GM12878 (cell line): ENCODE results near the gene SLC25A42. TPM values are rescaled to one million over a fixed set of nuclear protein-coding genes. Genes with fewer than 3 reads are reported as not detected.

Source experiments
- ATAC-seq: fragments of 200-7000 bp; cut with Tn5 transposase; 3 replicates; pipeline ENCODE4 v1.9.1; 2020; ENCODE audit warnings: mild to moderate bottlenecking, moderate library complexity
- BruUV-seq: library from RNA; stranded (reverse); fragments of 400-500 nt; replicated peaks from 2 replicates; lab custom pipeline; 2021; lab: Mats Ljungman, UMichigan
- CTCF ChIA-PET: fragments of 300-600 bp; sonication (Branson Sonifier 250); formaldehyde crosslinking; extraction: SDS; loops from one replicate; lab custom pipeline; 2021; ENCODE audit warnings: inconsistent platforms; lab: Yijun Ruan, JAX
- POLR2A ChIA-PET: fragments of 350-600 bp; formaldehyde crosslinking; extraction: SDS; loops from one replicate; lab custom pipeline; 2021; ENCODE audit warnings: inconsistent platforms; lab: Charles Lee
- RAD21 ChIA-PET: fragments of 300-600 bp; sonication (Branson Sonifier 250); formaldehyde crosslinking; loops from one replicate; lab custom pipeline; 2023; ENCODE audit warnings: antibody characterized with exemption; ENCODE audit not compliant: unreplicated experiment; lab: Charles Lee
- SMC1A ChIA-PET: fragments of 300-600 bp; sonication (Branson Sonifier 250); formaldehyde crosslinking; loops from one replicate; lab custom pipeline; 2023; ENCODE audit not compliant: unreplicated experiment, uncharacterized antibody; lab: Charles Lee
- DNase-seq: peaks from one replicate; pipeline ENCODE4 v3.0.0-alpha.2; 2011; ENCODE audit warnings: low read depth, low spot score
- FAIRE-seq: peaks from 3 replicates; lab custom pipeline; 2011; peaks lifted over from hg19 to GRCh38; lab: Jason Lieb, UNC
- H2AFZ ChIP-seq: 2 replicates; pipeline ENCODE4 v1.6.0; 2011; ENCODE audit warnings: low read depth, low read length, control low read depth; ENCODE audit not compliant: control insufficient read depth
- H3K27ac ChIP-seq: 2 replicates; pipeline ENCODE4 v1.5.1; 2011; ENCODE audit warnings: control low read depth; ENCODE audit not compliant: control insufficient read depth, insufficient read depth
- H3K27me3 ChIP-seq, 2 experiments: replicated peaks in 1 of 2; 2 replicates each; pipeline versions ENCODE4 v1.6.0 to v1.6.1; 2011; ENCODE audit warnings: low read length in 1 of 2; ENCODE audit not compliant: control insufficient read depth in 2 of 2, insufficient read depth in 2 of 2
- H3K36me3 ChIP-seq, 2 experiments: 2 replicates each; pipeline ENCODE4 v1.5.1; 2011; ENCODE audit warnings: low read length in 1 of 2; ENCODE audit not compliant: control insufficient read depth in 2 of 2, insufficient read depth in 2 of 2
- H3K4me1 ChIP-seq: 2 replicates; pipeline ENCODE4 v1.6.1; 2011; ENCODE audit warnings: mild to moderate bottlenecking, low read length, moderate library complexity, mixed read lengths; ENCODE audit not compliant: control insufficient read depth, insufficient read depth
- H3K4me2 ChIP-seq: 2 replicates; pipeline ENCODE4 v1.6.0; 2011; ENCODE audit warnings: control low read depth; ENCODE audit not compliant: control insufficient read depth, insufficient read depth
- H3K4me3 ChIP-seq: fragments of 200-600 bp; sonication (generic); 2 replicates; pipeline ENCODE4 v1.5.1; 2016
- H3K79me2 ChIP-seq: 2 replicates; pipeline ENCODE4 v1.6.0; 2011; ENCODE audit warnings: low read length; ENCODE audit not compliant: control insufficient read depth, insufficient read depth
- H3K9ac ChIP-seq: 2 replicates; pipeline ENCODE4 v1.8.0; 2011; ENCODE audit warnings: low read length, control low read depth, mixed read lengths; ENCODE audit not compliant: control insufficient read depth, insufficient read depth
- H3K9me3 ChIP-seq: replicated peaks from 3 replicates; pipeline ENCODE4 v1.5.1; 2011; ENCODE audit warnings: mild to moderate bottlenecking, low read length; ENCODE audit not compliant: control insufficient read depth, insufficient read depth
- H4K20me1 ChIP-seq: 2 replicates; pipeline ENCODE4 v1.6.0; 2011; ENCODE audit not compliant: control insufficient read depth, insufficient read depth
- BACH1 ChIP-seq: fragments of 450-650 bp; IDR thresholded peaks from 2 replicates; pipeline ENCODE4 v1.6.1; 2017; ENCODE audit warnings: mild to moderate bottlenecking, borderline replicate concordance
- BMI1 ChIP-seq: fragments of 450-650 bp; IDR thresholded peaks from 2 replicates; pipeline ENCODE4 v1.6.1; 2016; ENCODE audit warnings: mild to moderate bottlenecking, moderate library complexity, borderline replicate concordance
- CBX3 ChIP-seq: fragments of 200-600 bp; sonication (generic); IDR thresholded peaks from 2 replicates; pipeline ENCODE4 v1.6.1; 2016; ENCODE audit warnings: low read depth, borderline replicate concordance
- ETV6 ChIP-seq, 2 experiments: fragments of 450-650 bp in 1 of 2; IDR thresholded peaks in 1 of 2; conservative IDR thresholded peaks in 1 of 2; 2 replicates each; pipeline ENCODE4 v1.6.1; 2014; ENCODE audit warnings: antibody characterized with exemption in 1 of 2, borderline replicate concordance in 1 of 2, low read depth in 1 of 2, mild to moderate bottlenecking in 1 of 2, moderate library complexity in 1 of 2
- FOXK2 ChIP-seq: fragments of 450-650 bp; IDR thresholded peaks from 2 replicates; pipeline ENCODE4 v1.6.1; 2017; ENCODE audit warnings: mild to moderate bottlenecking, moderate library complexity
- JUNB ChIP-seq: IDR thresholded peaks from 2 replicates; pipeline ENCODE4 v1.6.1; 2016; ENCODE audit warnings: antibody characterized with exemption, mild to moderate bottlenecking
- NR2C2 ChIP-seq: IDR thresholded peaks from 2 replicates; pipeline ENCODE4 v1.6.1; 2011; ENCODE audit warnings: borderline replicate concordance, low read depth; ENCODE audit not compliant: control insufficient read depth, insufficient read length
- STAT3 ChIP-seq: IDR thresholded peaks from 2 replicates; pipeline ENCODE4 v1.6.1; 2011; ENCODE audit warnings: low read depth, low read length, improper control_type of control experiment
- SUPT20H ChIP-seq: IDR thresholded peaks from 2 replicates; pipeline ENCODE4 v1.6.1; 2011; ENCODE audit warnings: low read depth, mild to moderate bottlenecking, low read length, moderate library complexity, borderline replicate concordance; ENCODE audit not compliant: control insufficient read depth
- SUZ12 ChIP-seq: fragments of 200-600 bp; sonication (generic); IDR thresholded peaks from one replicate; pipeline ENCODE4 v1.6.1; 2018; ENCODE audit warnings: antibody characterized with exemption, mild to moderate bottlenecking; ENCODE audit not compliant: unreplicated experiment
- ZNF592 ChIP-seq: fragments of 450-650 bp; IDR thresholded peaks from 2 replicates; pipeline ENCODE4 v1.6.1; 2017; ENCODE audit warnings: mild to moderate bottlenecking, moderate library complexity
- WGBS: methylation state at CpG from one replicate; pipeline ENCODE4 v1.1.6; 2016; ENCODE audit warnings: low lambda C conversion rate; ENCODE audit not compliant: insufficient replicate concordance, insufficient coverage; ENCODE audit errors: missing lambda C conversion rate; 5-methylcytosine and 5-hydroxymethylcytosine counted together
- in situ Hi-C: fragments of 300-500 bp; cut with MboI; formaldehyde crosslinking; loops from 9 replicates; pipeline ENCODE4 v1.14.3; 2018; ENCODE audit warnings: mixed read lengths
- intact Hi-C: fragments of 100-400 bp; cut with micrococcal nuclease; formaldehyde crosslinking; loops from one replicate; pipeline ENCODE4 v1.14.2; 2022; ENCODE audit not compliant: unreplicated experiment
- polyA plus RNA-seq, 11 experiments: library from polyadenylated mRNA; depleted of rRNA in 4 of 11; unstranded in 6 of 11; stranded (reverse) in 5 of 11; fragments of >200 nt; fragmentation: Nextera tagmentation in 4 of 11; fragmentation: Illumina TruSeq in 1 of 11; extraction: Ambion mirVana in 4 of 11; extraction: Trizol in 1 of 11; gene quantifications; 1 replicate in 1 of 11; 2 replicates in 10 of 11; pipeline versions ENCODE4 v1.2.1 to v1.2.3, GENCODE V29; 2011 to 2016; ENCODE audit warnings: inconsistent platforms in 2 of 11, missing spikeins in 2 of 11, low read depth in 1 of 11
- total RNA-seq, 4 experiments: library from RNA; depleted of rRNA in 3 of 4; stranded (reverse); fragments of >200 nt in 3 of 4; fragmentation: Illumina TruSeq in 1 of 4; extraction: Trizol in 1 of 4; gene quantifications; 2 replicates each; pipeline versions ENCODE4 v1.2.1 to v1.2.3, GENCODE V29; 2013 to 2021
- TF ChIP-seq, protein P1 (sequence below): fragments of 450-650 bp; IDR thresholded peaks from 2 replicates; pipeline ENCODE4 v1.6.1; 2017; ENCODE audit warnings: mild to moderate bottlenecking, low read depth, inconsistent platforms; ENCODE audit not compliant: poor library complexity, severe bottlenecking

SLC25A42 gene
- total and polyA plus RNA-seq, 10 of the 15 experiments (the other 5 are each of a cell fraction or from before 2014, with no cell fraction given), result 0.24 to 19.2 (median 9.6) TPM

DNA sequence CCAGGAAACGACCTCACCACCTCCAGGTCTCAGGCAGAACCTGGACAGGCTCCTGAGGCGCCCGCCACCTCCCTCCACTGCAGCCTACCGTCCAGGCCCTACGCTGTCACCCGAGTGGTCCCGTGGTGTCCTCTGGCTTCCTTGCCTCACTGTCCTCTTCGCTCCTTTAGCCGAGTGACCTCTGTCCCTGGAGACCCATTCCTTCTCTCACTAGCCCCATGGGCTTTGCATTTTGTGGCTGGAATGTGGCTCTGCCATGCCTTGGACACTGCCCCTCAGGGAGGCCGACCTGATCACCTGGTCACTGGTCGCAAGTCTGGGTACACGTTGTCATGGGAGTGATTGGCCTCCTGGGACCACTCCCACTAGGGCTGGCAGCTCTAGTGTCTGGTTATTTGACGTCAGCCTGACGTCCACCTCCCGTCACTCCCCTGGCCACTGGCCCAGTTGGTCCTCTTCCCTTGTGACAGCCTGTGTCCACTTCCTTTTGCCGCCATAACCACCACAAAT is 17.9 kb downstream of the SLC25A42 start (continued):
- TF ChIP-seq, protein P1, sequence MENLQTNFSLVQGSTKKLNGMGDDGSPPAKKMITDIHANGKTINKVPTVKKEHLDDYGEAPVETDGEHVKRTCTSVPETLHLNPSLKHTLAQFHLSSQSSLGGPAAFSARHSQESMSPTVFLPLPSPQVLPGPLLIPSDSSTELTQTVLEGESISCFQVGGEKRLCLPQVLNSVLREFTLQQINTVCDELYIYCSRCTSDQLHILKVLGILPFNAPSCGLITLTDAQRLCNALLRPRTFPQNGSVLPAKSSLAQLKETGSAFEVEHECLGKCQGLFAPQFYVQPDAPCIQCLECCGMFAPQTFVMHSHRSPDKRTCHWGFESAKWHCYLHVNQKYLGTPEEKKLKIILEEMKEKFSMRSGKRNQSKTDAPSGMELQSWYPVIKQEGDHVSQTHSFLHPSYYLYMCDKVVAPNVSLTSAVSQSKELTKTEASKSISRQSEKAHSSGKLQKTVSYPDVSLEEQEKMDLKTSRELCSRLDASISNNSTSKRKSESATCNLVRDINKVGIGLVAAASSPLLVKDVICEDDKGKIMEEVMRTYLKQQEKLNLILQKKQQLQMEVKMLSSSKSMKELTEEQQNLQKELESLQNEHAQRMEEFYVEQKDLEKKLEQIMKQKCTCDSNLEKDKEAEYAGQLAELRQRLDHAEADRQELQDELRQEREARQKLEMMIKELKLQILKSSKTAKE, result no peak

GRCh38 chr19:19083413-19084178 is 19.8 kb downstream of the SLC25A42 start:
- ATAC-seq, result no peak
- no peaks in the 10 kb centered on the region for H3K9me3 ChIP-seq
- no peak overlapping the region for H3K27ac ChIP-seq
- TF ChIP-seq NR2C2, result no peak
- no peak for TF ChIP-seq SUZ12
- no peak for TF ChIP-seq STAT3
- TF ChIP-seq SUPT20H, result no peak
- TF ChIP-seq CBX3, result no peak
- no peak for TF ChIP-seq BMI1
- no peak for TF ChIP-seq ZNF592
- TF ChIP-seq ETV6 (conservative IDR thresholded peaks at IDR 0.05 in 1 of 2, IDR thresholded peaks at IDR 0.05 in 1 of 2; ENCODE audit: borderline replicate concordance in 1 of 2, low read depth in 1 of 2), result no peak
- no peak for TF ChIP-seq FOXK2
- TF ChIP-seq JUNB, result no peak
- no peak for TF ChIP-seq BACH1
- TF ChIP-seq, all 136 proteins: peak for 0
- ChIA-PET CTCF (no interaction called here), RAD21 (no interaction called here), SMC1A (no interaction called here), POLR2A (no interaction called here)
- FAIRE-seq (no peak), DNase-seq (no peak)
- Histone ChIP-seq H3K9ac (no peak overlapping the region), H2AFZ (no peak overlapping the region), H3K4me3 (no peak overlapping the region), H3K27me3 (no peaks in the 10 kb centered on the region), H4K20me1 (0 out of 2 replicates have a peak, but pooled peaks cover 3% of the 10 kb centered on the region), H3K4me1 (peaks cover 11% of the 10 kb centered on the region), H3K36me3 (no peaks in the 10 kb centered on the region; a peak in 2 of 4 replicates), H3K4me2 (no peak overlapping the region), H3K79me2 (no peaks in the 10 kb centered on the region)
- BruUV-seq, result no TSS peak
- intact Hi-C loops (no loop called here), in situ Hi-C loops (no loop called here)
- WGBS, result 80% methylated on average over 9 of the region's 10 CpGs
